ENCODE measurements around the gene TMEM14B. TPM values are rescaled to one million over a fixed set of nuclear protein-coding genes. Genes with fewer than 3 reads are reported as not detected.

TMEM14B gene
- total and polyA plus RNA-seq, 9 of the 15 experiments (the other 6 are each of a cell fraction or from before 2014, with no cell fraction given): 174 to 862 (median 263) TPM

DNA sequence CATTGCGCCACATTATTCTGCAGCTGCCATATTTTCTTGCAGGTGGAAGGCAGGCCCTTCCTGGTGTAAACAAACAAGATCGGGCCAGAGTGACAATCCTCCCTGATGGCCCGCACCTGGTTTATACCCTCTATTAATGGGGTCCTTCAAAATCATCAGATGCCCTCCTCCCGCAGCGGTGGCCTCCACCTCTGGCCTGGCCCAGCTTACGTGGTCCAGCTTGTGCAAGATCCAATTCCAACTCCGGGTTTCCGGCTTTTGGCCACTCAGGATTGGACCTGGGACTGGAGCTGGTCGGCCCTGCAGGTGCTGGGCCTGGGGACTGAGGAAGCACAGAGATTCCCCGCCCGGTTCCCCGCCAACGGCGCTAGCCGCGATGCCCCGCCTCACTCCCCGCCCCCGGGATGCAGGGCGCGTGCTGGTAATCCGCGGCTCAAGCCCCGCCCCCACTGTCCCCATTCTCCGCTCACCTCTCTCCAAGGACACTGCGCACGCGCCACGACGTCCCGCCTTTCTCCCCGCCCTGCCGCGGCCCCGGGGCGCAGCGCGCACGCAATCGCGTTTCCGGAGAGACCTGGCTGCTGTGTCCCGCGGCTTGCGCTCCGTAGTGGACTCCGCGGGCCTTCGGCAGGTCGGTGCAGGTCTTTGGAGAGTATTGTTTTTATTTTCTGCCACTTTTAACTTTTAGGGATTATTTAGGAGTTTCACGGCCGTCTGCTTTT lies at the start of gene TMEM14B (continued):
- TF ChIP-seq, protein P1, sequence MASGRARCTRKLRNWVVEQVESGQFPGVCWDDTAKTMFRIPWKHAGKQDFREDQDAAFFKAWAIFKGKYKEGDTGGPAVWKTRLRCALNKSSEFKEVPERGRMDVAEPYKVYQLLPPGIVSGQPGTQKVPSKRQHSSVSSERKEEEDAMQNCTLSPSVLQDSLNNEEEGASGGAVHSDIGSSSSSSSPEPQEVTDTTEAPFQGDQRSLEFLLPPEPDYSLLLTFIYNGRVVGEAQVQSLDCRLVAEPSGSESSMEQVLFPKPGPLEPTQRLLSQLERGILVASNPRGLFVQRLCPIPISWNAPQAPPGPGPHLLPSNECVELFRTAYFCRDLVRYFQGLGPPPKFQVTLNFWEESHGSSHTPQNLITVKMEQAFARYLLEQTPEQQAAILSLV (tag; IDR thresholded peaks at IDR 0.05): no peak
- TF ChIP-seq MIER1 (IDR thresholded peaks at IDR 0.05; ENCODE audit: low read depth) (0 out of 2 replicates have a peak, but pooled peaks have one; percentile 19), TCFL5 (CRISPR knock-in tag; conservative IDR thresholded peaks at IDR 0.05) (no peak; the same call in 1 of the 2 replicates), ZNF408 (CRISPR knock-in tag; IDR thresholded peaks at IDR 0.05; ENCODE audit: low read depth) (peak; percentile 99; the same call in 1 of the 2 replicates), BRD4 (IDR thresholded peaks at IDR 0.05) (no peak), C11orf30 (IDR thresholded peaks at IDR 0.05; ENCODE audit: low read depth) (no peak; the same call in 1 of the 2 replicates), SMAD3 (CRISPR knock-in tag; conservative IDR thresholded peaks at IDR 0.05) (peak; percentile 73; the same call in 1 of the 2 replicates), HMG20B (CRISPR knock-in tag; IDR thresholded peaks at IDR 0.05) (no peak), CREB1 (IDR thresholded peaks at IDR 0.05) (peak; percentile 69), CREB1 (CRISPR knock-in tag; IDR thresholded peaks at IDR 0.05) (peak; percentile 72), RNF2 (IDR thresholded peaks at IDR 0.05) (peak; percentile 53; the same call in 1 of the 2 replicates), ZNF431 (CRISPR knock-in tag; IDR thresholded peaks at IDR 0.05) (no peak), TBP (optimal IDR thresholded peaks at IDR 0.05; ENCODE audit: low read depth, low read length) (peak; percentile 89)
- TF ChIP-seq, protein P2, sequence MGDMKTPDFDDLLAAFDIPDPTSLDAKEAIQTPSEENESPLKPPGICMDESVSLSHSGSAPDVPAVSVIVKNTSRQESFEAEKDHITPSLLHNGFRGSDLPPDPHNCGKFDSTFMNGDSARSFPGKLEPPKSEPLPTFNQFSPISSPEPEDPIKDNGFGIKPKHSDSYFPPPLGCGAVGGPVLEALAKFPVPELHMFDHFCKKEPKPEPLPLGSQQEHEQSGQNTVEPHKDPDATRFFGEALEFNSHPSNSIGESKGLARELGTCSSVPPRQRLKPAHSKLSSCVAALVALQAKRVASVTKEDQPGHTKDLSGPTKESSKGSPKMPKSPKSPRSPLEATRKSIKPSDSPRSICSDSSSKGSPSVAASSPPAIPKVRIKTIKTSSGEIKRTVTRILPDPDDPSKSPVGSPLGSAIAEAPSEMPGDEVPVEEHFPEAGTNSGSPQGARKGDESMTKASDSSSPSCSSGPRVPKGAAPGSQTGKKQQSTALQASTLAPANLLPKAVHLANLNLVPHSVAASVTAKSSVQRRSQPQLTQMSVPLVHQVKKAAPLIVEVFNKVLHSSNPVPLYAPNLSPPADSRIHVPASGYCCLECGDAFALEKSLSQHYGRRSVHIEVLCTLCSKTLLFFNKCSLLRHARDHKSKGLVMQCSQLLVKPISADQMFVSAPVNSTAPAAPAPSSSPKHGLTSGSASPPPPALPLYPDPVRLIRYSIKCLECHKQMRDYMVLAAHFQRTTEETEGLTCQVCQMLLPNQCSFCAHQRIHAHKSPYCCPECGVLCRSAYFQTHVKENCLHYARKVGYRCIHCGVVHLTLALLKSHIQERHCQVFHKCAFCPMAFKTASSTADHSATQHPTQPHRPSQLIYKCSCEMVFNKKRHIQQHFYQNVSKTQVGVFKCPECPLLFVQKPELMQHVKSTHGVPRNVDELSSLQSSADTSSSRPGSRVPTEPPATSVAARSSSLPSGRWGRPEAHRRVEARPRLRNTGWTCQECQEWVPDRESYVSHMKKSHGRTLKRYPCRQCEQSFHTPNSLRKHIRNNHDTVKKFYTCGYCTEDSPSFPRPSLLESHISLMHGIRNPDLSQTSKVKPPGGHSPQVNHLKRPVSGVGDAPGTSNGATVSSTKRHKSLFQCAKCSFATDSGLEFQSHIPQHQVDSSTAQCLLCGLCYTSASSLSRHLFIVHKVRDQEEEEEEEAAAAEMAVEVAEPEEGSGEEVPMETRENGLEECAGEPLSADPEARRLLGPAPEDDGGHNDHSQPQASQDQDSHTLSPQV (IDR thresholded peaks at IDR 0.05): no peak
- TF ChIP-seq, protein P3, sequence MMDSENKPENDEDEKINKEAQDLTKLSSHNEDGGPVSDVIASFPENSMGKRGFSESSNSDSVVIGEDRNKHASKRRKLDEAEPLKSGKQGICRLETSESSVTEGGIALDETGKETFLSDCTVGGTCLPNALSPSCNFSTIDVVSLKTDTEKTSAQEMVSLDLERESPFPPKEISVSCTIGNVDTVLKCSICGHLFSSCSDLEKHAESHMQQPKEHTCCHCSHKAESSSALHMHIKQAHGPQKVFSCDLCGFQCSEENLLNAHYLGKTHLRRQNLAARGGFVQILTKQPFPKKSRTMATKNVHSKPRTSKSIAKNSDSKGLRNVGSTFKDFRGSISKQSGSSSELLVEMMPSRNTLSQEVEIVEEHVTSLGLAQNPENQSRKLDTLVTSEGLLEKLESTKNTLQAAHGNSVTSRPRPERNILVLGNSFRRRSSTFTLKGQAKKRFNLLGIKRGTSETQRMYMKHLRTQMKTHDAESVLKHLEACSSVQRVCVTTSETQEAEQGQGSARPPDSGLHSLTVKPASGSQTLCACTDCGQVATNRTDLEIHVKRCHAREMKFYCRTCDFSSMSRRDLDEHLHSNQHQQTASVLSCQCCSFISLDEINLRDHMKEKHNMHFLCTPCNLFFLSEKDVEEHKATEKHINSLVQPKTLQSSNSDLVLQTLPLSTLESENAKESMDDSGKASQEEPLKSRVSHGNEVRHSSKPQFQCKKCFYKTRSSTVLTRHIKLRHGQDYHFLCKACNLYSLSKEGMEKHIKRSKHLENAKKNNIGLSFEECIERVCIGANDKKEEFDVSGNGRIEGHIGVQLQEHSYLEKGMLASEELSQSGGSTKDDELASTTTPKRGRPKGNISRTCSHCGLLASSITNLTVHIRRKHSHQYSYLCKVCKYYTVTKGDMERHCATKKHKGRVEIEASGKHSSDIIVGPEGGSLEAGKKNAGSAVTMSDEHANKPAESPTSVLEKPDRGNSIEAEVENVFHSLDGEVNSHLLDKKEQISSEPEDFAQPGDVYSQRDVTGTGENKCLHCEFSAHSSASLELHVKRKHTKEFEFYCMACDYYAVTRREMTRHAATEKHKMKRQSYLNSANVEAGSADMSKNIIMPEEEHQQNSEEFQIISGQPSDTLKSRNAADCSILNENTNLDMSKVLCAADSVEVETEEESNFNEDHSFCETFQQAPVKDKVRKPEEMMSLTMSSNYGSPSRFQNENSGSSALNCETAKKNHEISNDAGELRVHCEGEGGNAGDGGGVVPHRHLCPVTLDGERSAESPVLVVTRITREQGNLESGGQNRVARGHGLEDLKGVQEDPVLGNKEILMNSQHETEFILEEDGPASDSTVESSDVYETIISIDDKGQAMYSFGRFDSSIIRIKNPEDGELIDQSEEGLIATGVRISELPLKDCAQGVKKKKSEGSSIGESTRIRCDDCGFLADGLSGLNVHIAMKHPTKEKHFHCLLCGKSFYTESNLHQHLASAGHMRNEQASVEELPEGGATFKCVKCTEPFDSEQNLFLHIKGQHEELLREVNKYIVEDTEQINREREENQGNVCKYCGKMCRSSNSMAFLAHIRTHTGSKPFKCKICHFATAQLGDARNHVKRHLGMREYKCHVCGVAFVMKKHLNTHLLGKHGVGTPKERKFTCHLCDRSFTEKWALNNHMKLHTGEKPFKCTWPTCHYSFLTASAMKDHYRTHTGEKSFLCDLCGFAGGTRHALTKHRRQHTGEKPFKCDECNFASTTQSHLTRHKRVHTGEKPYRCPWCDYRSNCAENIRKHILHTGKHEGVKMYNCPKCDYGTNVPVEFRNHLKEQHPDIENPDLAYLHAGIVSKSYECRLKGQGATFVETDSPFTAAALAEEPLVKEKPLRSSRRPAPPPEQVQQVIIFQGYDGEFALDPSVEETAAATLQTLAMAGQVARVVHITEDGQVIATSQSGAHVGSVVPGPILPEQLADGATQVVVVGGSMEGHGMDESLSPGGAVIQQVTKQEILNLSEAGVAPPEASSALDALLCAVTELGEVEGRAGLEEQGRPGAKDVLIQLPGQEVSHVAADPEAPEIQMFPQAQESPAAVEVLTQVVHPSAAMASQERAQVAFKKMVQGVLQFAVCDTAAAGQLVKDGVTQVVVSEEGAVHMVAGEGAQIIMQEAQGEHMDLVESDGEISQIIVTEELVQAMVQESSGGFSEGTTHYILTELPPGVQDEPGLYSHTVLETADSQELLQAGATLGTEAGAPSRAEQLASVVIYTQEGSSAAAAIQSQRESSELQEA (IDR thresholded peaks at IDR 0.05; ENCODE audit: low read depth): no peak
